Endothelial cell of hepatic sinusoid (primary cell): ENCODE measurements around the gene CCDC33.

Experiments
- in situ Hi-C: cut with HindIII; loops from 2 replicates; pipeline ENCODE4 v1.10.0; 2017; ENCODE audit warnings: low sequenced_read_pairs

The CCDC33 gene

GRCh38 chr15:74278207-74278606, 42.1 kb downstream of the CCDC33 start:
- in situ Hi-C loops, result no loop called here

GRCh38 chr15:74281147-74282133, 45.3 kb downstream of the CCDC33 start:
- in situ Hi-C loops, result loop anchor here (10.0 kb wide), 1 partner anchor 157 kb away; no protein-coding TSS in a partner anchor

- in situ Hi-C loops, result loop anchor here (10.0 kb wide), 1 partner anchor 159 kb away; no protein-coding TSS in a partner anchor
Measured at GRCh38 chr15:74283368-74283767, 47.2 kb downstream of the CCDC33 start.

DNA sequence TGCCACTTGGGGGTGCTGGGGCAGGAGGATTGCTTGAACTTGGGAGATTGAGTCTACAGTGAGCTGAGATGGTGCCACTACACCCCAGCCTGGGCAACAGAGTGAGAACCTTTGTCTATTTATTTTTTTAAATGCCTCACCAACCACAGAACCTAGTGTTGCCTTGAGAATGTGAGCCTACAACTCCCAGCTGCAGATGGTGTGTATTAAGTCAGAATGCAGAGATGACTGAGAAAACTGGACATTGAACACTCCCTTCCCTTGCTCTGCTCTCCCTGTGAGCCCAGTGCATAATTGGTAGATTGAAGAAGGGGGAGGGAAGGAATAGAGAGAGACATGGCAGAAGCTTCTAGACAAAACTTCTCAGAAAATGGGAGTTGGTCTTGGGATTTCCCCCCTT, 53.5 kb downstream of the CCDC33 start:
- in situ Hi-C loops, result loop anchor here (10.0 kb wide), 1 partner anchor 165 kb away; no protein-coding TSS in a partner anchor

- in situ Hi-C loops, result no loop called here
Measured at GRCh38 chr15:74290645-74291044, 54.5 kb downstream of the CCDC33 start.

- in situ Hi-C loops, result no loop called here
Measured at GRCh38 chr15:74291101-74292071, 55.3 kb downstream of the CCDC33 start.

DNA sequence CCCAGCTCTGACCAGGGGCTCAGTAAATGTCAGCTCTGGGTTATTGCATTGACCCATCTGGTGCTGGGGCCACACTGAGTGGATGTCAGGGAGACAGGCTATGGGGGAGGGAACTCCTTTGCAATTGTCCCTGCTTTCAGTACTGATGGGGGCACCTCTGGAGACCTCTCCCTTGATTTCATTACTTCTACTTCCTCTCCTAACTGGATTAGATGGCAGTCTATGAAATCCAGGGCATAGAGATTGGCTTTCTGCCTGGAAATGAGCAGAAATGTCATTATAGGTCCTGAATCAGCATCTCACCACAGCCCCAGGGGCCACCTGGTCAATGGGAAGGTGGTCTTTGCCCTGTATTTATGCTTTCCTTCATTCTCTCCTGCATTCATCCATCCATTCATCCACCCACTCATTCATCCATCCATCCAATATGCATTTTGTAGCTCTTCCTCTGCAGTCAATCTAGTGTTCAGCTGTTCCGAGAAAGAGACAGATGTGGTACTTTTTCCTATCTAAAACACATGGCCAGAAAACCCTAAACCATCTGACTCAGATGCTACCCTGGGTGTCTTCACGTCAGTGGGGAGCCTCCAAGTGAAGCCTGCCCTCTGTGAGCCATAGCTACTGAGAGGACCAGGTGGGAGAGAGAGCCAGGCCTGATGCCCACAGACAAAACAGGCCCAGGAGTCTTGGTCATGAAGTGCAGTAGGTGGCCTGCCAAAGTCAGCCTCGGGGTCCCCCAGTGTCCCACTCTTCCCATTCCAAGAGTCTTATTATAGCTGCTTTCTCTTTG, 57.1 kb downstream of the CCDC33 start:
- in situ Hi-C loops, result no loop called here

DNA sequence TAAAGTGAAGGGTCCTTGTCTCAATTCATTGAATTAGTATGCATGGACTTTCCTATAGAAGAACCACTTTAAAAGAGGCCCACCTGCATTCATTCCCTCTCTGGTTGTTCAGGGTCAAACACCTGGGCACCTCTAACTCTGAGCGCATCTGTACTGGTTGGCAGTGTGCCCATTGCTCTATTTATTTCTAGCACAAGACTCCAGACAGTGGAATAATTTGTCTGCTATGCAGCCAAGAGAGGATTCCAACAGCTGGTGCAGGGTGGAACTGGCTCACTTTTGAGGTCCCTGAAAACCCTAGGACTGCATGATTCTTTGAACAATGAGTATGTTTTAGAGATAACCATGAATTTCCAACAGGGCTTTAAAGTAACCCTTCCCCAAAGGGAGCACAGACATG, 57.9 kb downstream of the CCDC33 start:
- in situ Hi-C loops, result no loop called here

- in situ Hi-C loops, result no loop called here
Measured at GRCh38 chr15:74295800-74296199, 59.7 kb downstream of the CCDC33 start.

- in situ Hi-C loops, result no loop called here
Measured at GRCh38 chr15:74297887-74298286, 61.8 kb downstream of the CCDC33 start.

GRCh38 chr15:74300057-74300795, 64.1 kb downstream of the CCDC33 start:
- in situ Hi-C loops, result no loop called here

DNA sequence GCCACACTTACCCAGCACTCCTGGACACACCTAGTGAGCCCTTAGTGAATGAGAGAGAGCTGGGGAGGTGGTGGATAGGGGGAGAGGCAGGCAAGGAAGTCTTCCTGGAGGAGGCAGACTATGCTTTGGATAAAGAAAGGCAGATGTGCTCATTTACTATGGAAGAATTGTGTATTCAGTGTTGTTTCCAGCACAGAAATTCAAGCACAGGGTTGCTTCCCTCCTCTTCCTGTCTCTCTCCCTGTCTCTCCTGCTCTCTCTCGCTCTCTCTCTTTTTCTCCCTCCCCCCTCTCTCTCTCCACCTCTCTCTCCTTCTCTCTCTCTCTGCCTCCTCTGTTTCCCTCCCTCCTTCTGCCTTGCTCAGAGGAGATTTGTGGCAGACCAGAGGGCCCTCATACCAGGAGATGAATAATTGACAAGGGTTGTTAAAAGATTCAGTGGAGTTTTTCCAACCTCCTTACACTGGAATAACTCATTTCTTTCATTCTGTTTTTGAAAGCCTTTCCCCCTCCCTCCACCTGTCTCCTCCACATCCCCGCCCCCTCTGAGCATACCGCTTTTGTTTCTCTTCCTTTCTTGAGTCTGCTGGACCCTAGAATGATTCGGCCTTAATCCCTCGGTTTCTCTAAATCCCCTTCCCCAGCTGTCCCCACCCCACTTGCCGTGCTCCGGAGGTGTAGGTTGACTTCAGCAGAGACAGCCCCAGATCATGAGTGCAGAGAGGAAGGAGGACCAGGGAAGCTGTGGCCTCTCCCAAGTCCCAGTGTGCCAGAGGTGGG, 65.6 kb downstream of the CCDC33 start:
- in situ Hi-C loops, result no loop called here

- in situ Hi-C loops, result no loop called here
Measured at GRCh38 chr15:74302821-74303359, 66.8 kb downstream of the CCDC33 start.

- in situ Hi-C loops, result no loop called here
Measured at GRCh38 chr15:74303741-74304309, 67.7 kb downstream of the CCDC33 start.

DNA sequence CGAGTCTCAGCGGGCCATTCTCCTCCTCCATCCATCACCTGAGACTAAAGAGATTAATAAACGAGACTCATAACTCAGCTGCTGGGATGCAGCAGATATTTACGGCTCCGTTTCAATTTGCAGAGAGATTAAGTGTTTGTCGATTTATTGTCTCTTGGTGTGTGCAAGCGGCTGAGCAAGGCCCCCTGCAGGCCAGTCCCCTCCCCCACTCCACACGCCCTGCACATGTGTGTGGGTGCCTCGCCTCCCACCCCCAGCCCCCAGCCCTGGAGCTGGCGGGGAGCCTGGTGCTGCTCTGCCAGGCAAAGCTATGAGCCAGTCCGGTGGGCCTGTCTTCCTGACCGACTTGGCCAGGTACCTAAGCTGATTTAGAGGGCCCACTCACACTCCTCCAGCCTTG, 68.3 kb downstream of the CCDC33 start:
- in situ Hi-C loops, result no loop called here

GRCh38 chr15:74305687-74306086, 69.6 kb downstream of the CCDC33 start:
- in situ Hi-C loops, result loop anchor here (5.0 kb wide), 1 partner anchor 358 kb away; no protein-coding TSS in a partner anchor

- in situ Hi-C loops, result loop anchor here (5.0 kb wide), 1 partner anchor 359 kb away; no protein-coding TSS in a partner anchor
Measured at GRCh38 chr15:74306781-74307217, 70.7 kb downstream of the CCDC33 start.
